GM23338 (cell line): ENCODE data around the gene MAN1B1. TPM values are rescaled to one million over a fixed set of nuclear protein-coding genes. Genes with fewer than 3 reads are reported as not detected.

Source experiments
- ATAC-seq: fragments of 200-7000 bp; cut with Tn5 transposase; 3 replicates; pipeline ENCODE4 v1.9.1; 2020
- DNase-seq: peaks from one replicate; pipeline ENCODE4 v3.0.0-alpha.2; 2015; ENCODE audit warnings: low spot score
- H2AFZ ChIP-seq: fragments of 200-600 bp; sonication (generic); 2 replicates; pipeline ENCODE4 v1.8.0; 2016; ENCODE audit warnings: antibody characterized with exemption, mild to moderate bottlenecking, moderate library complexity
- H3F3A ChIP-seq: fragments of 200-600 bp; sonication (generic); replicated peaks from 2 replicates; pipeline ENCODE4 v1.8.0; 2017; ENCODE audit warnings: antibody characterized with exemption, mixed run types, low read depth
- H3K27ac ChIP-seq: fragments of 200-600 bp; sonication (generic); 2 replicates; pipeline ENCODE4 v1.6.1; 2016; ENCODE audit warnings: low read depth
- H3K27me3 ChIP-seq: fragments of 200-600 bp; sonication (generic); 2 replicates; pipeline ENCODE4 v1.8.0; 2016; ENCODE audit warnings: mild to moderate bottlenecking, mixed run types, moderate library complexity; ENCODE audit not compliant: insufficient read depth
- H3K36me3 ChIP-seq: fragments of 200-600 bp; sonication (generic); 2 replicates; pipeline ENCODE4 v1.8.0; 2016; ENCODE audit warnings: mild to moderate bottlenecking; ENCODE audit not compliant: insufficient read depth
- H3K4me1 ChIP-seq: fragments of 200-600 bp; sonication (generic); 2 replicates; pipeline ENCODE4 v1.8.0; 2016; ENCODE audit warnings: mild to moderate bottlenecking, moderate library complexity; ENCODE audit not compliant: insufficient read depth
- H3K4me2 ChIP-seq: fragments of 200-600 bp; sonication (generic); 2 replicates; pipeline ENCODE4 v1.7.1; 2017; ENCODE audit warnings: mixed run types
- H3K4me3 ChIP-seq: fragments of 200-600 bp; sonication (generic); 2 replicates; pipeline ENCODE4 v1.6.1; 2016; ENCODE audit warnings: mixed run types
- H3K79me2 ChIP-seq: fragments of 200-600 bp; sonication (generic); replicated peaks from 2 replicates; pipeline ENCODE4 v1.8.0; 2017; ENCODE audit warnings: mild to moderate bottlenecking; ENCODE audit not compliant: insufficient read depth
- H3K9me2 ChIP-seq: fragments of 200-600 bp; sonication (generic); 2 replicates; pipeline ENCODE4 v1.8.0; 2017; ENCODE audit not compliant: insufficient read depth
- H4K20me1 ChIP-seq: fragments of 200-600 bp; sonication (generic); replicated peaks from 2 replicates; pipeline ENCODE4 v1.8.0; 2017; ENCODE audit warnings: mild to moderate bottlenecking; ENCODE audit not compliant: insufficient read depth
- H3K27ac Mint-ChIP-seq: 2 replicates; pipeline ENCODE4 v1.8.0; 2020; ENCODE audit warnings: inconsistent platforms, mild to moderate bottlenecking, moderate library complexity, mixed read lengths
- H3K27me3 Mint-ChIP-seq: 3 replicates; pipeline ENCODE4 v1.8.0; 2022; ENCODE audit warnings: low read depth, mild to moderate bottlenecking, moderate library complexity, mixed read lengths, inconsistent platforms; ENCODE audit not compliant: insufficient read depth, poor library complexity
- H3K36me3 Mint-ChIP-seq: 3 replicates; pipeline ENCODE4 v1.8.0; 2021; ENCODE audit warnings: low read depth, mild to moderate bottlenecking, inconsistent platforms, moderate library complexity, mixed read lengths
- H3K4me1 Mint-ChIP-seq: 3 replicates; pipeline ENCODE4 v1.8.0; 2020; ENCODE audit warnings: mild to moderate bottlenecking, inconsistent platforms, mixed read lengths
- H3K4me3 Mint-ChIP-seq: 3 replicates; pipeline ENCODE4 v1.8.0; 2021; ENCODE audit warnings: moderate library complexity, mild to moderate bottlenecking, inconsistent platforms, mixed read lengths
- H3K9me3 Mint-ChIP-seq: 3 replicates; pipeline ENCODE4 v1.8.0; 2020; ENCODE audit warnings: moderate library complexity, mild to moderate bottlenecking, inconsistent platforms, mixed read lengths
- CREB1 ChIP-seq: fragments of 250-450 bp; sonication (Bioruptor Pico); IDR thresholded peaks from 2 replicates; pipeline ENCODE4 v1.5.0; 2020; ENCODE audit warnings: low read depth, mild to moderate bottlenecking, moderate library complexity
- CTCF ChIP-seq, 2 experiments: fragments of 200-600 bp in 1 of 2; sonication (generic) in 1 of 2; conservative IDR thresholded peaks; 2 replicates each; pipeline versions ENCODE4 v1.5.1 to v1.6.1; 2016 to 2017; ENCODE audit warnings: antibody characterized with exemption in 2 of 2, low read depth in 2 of 2, mild to moderate bottlenecking in 2 of 2, moderate library complexity in 1 of 2
- ETS1 ChIP-seq: IDR thresholded peaks from 2 replicates; pipeline ENCODE4 v1.6.1; 2016; ENCODE audit warnings: antibody characterized with exemption
- EZH2 ChIP-seq: fragments of 200-600 bp; sonication (generic); IDR thresholded peaks from one replicate; pipeline ENCODE4 v1.8.0; 2017; ENCODE audit warnings: antibody characterized with exemption, mild to moderate bottlenecking, low read depth; ENCODE audit not compliant: unreplicated experiment
- EZH2phosphoT487 ChIP-seq: fragments of 200-600 bp; sonication (generic); IDR thresholded peaks from one replicate; pipeline ENCODE4 v1.8.1; 2018; ENCODE audit warnings: antibody characterized with exemption; ENCODE audit not compliant: unreplicated experiment
- JUNB ChIP-seq: IDR thresholded peaks from one replicate; pipeline ENCODE4 v1.6.1; 2016; ENCODE audit warnings: antibody characterized with exemption; ENCODE audit not compliant: unreplicated experiment
- POLR2AphosphoS5 ChIP-seq: IDR thresholded peaks from 2 replicates; pipeline ENCODE4 v1.6.1; 2016; ENCODE audit warnings: antibody characterized with exemption, low read depth
- REST ChIP-seq: IDR thresholded peaks from one replicate; pipeline ENCODE4 v1.6.1; 2018; ENCODE audit warnings: antibody characterized with exemption; ENCODE audit not compliant: unreplicated experiment
- STAT1 ChIP-seq: IDR thresholded peaks from one replicate; pipeline ENCODE4 v1.6.1; 2016; ENCODE audit warnings: antibody characterized with exemption; ENCODE audit not compliant: unreplicated experiment
- ZNF114 ChIP-seq: fragments of 250-450 bp; sonication (Bioruptor Pico); IDR thresholded peaks from 2 replicates; pipeline ENCODE4 v1.5.0; 2020; ENCODE audit warnings: mild to moderate bottlenecking, moderate library complexity
- ZNF331 ChIP-seq: fragments of 250-450 bp; sonication (Bioruptor Pico); IDR thresholded peaks from 2 replicates; pipeline ENCODE4 v1.5.0; 2020; ENCODE audit warnings: low read depth, mild to moderate bottlenecking, moderate library complexity
- ZNF462 ChIP-seq: fragments of 250-450 bp; sonication (Bioruptor Pico); IDR thresholded peaks from 2 replicates; pipeline ENCODE4 v1.5.0; 2020; ENCODE audit warnings: mild to moderate bottlenecking, moderate library complexity
- polyA plus RNA-seq: library from polyadenylated mRNA; unstranded; fragments of >200 nt; fragmentation: Nextera tagmentation; extraction: Ambion mirVana; gene quantifications from 2 replicates; pipeline ENCODE4 v1.2.1, GENCODE V29; 2016
- total RNA-seq: library from RNA; depleted of rRNA; stranded (reverse); fragments of >200 nt; shearing (Covaris generic); gene quantifications from 2 replicates; pipeline ENCODE4 v1.2.3, GENCODE V29; 2014

The MAN1B1 gene
- total and polyA plus RNA-seq, 2 experiments from 2014 or later = 15.7 to 39.9 TPM

- Histone ChIP-seq H3F3A (0 out of 2 replicates have a peak, but pooled peaks cover 2% of the 10 kb centered on the region), H3K27me3 (peaks cover 34% of the 10 kb centered on the region), H3K79me2 (no peaks in the 10 kb centered on the region), H2AFZ (no peak overlapping the region), H3K4me3 (no peak overlapping the region), H3K9me2 (no peaks in the 10 kb centered on the region), H3K27ac (no peak overlapping the region), H3K4me1 (no peaks in the 10 kb centered on the region), H3K4me2 (no peak overlapping the region), H4K20me1 (no peaks in the 10 kb centered on the region), H3K36me3 (no peaks in the 10 kb centered on the region)
- TF ChIP-seq ZNF331 (CRISPR knock-in tag) (no peak), EZH2 (no peak), POLR2AphosphoS5 (no peak), EZH2phosphoT487 (no peak), ZNF462 (CRISPR knock-in tag) (no peak), STAT1 (no peak), CREB1 (CRISPR knock-in tag) (no peak), CTCF (conservative IDR thresholded peaks at IDR 0.05; ENCODE audit: low read depth in 2 of 2) (no peak), ETS1 (no peak), ZNF114 (CRISPR knock-in tag) (no peak), REST (no peak), JUNB (no peak)
- peaks cover 2% of the 10 kb centered on the region; the same call in 1 of the 3 replicates for H3K4me1 Mint-ChIP-seq
- no peaks in the 10 kb centered on the region for H3K36me3 Mint-ChIP-seq
- no peak overlapping the region for H3K27ac Mint-ChIP-seq
- no peak for ATAC-seq
- DNase-seq = no peak
- H3K9me3 Mint-ChIP-seq = no peaks in the 10 kb centered on the region
- no peak overlapping the region for H3K4me3 Mint-ChIP-seq
- H3K27me3 Mint-ChIP-seq = peaks cover 36% of the 10 kb centered on the region
These were observed 29.9 kb upstream of the MAN1B1 start for GRCh38 chr9:137056739-137057415.
